Brain pericyte (primary cell): ENCODE results near the gene SAMD14.

Source experiments
- DNase-seq: peaks from one replicate; pipeline ENCODE4 v3.0.0-alpha.2; 2012; ENCODE audit warnings: low read depth, low spot score

Gene SAMD14

DNA sequence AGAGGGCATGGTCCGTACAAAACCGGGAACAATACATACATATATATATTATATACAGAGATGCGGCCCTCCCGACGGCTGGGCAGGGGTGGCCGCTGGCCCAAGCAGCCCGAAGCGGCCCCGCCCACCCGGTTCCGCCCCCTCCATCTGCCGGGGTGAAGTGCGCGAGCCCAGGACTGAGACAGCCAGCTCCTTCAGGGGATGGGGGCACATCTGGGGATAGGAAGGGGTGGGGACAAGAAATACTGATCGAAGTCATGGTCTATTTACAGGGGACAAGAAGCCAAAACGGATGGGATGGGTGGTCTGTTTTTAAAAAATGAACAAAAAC, 3.8 kb upstream of the SAMD14 start:
- no peak for DNase-seq

DNA sequence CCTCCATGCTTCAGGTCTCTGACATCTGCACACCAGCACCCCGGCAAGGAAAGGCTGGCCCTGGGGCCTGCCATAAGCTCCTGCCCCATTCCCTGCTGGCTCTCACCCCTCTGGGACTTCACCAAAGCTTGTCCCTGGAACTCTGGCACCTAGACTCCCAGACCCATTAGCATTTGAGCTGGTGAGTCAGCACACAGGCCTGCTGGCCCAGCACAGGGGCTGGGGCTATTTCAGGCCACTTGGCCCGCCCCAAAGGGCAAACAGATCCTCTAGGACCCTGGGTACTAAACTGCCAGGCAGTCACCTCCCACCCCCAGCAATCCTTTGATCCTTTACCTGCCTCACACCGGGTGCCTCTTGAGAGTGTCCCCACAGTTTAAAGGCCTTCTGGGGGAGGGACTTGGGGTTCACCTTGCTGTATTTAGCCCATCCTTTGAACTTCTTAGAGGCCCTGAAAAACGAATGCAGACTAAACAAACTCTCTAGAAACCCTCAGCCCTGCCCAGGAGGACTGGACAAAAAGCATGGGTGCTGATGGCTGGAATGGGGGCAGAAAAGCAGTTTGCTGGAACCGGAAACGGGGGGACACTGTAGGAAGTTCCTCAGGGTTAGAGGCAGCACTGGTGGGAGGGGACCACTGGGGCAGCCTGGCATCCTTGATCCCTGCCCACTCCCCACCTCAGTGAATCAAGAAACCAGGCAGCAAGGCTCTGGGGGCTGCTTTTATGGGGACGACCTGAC, 3.2 kb upstream of the SAMD14 start:
- DNase-seq, result no peak

DNA sequence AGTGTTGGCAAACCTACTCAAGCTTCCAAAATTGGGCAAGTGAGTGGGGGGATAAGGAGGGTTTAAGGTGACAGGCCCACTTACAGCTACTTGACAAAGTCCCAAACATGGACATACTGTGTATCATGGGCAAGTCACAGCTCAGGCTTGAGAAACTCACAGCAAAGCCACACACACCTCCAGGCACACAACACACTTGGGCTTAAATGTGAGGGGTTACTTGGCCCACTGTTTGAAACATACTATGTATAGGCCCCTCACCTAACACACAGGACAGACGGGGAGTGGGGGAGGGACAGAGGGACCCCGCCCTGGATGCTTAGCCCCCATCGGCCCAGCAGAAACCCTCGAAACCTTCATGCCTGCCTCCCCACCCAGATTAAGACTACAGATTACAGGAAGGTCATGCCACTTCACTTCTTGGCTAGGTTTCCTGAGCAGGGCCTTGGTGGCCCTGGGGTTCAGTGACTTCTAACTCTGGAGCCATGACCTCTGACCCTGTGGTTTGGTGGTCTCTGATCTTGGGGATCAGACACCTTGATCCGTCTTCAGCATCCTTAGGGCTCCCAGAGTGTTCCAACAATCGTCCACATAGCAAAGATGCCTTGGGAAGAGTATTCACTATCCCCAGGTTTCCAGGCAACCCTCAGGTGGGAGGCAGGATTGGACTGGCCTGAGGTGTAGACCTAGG, 2.3 kb upstream of the SAMD14 start:
- no peak for DNase-seq

DNA sequence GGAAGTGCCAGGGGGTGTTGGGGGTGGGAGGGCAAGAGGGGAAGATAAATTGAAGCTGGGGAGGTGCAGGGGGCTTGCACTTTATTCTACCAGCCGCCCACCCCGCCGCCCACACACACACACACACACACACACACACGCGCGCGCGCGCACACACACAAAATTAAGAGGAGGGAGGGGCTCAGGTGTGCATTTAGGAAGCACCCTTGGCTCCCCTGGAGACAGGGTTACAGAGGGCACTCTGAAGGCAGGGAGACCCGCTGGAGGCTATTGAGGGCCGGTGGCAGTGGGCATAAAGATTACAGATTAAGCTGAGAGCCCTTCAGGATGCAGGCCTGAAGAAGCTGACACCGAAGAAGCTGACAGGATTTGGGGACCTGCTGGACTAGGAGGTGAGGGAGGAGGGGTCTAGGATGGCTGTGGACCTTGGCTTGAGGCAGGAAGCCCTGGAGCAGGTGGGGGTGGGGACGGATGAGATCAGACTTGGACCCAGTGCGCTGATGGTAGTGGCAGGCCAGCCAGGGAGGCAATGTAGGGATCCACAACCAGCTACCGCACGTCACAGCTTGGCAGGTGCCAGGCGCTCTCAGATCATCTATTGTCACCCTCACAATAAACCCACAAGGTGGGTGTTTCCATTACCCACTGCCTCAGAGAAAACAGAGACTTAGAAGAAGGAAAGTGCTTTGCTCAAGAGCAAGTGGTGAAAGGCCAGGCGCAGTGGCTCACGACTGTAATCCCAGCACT, 772 bp upstream of the SAMD14 start:
- DNase-seq, result no peak

DNA sequence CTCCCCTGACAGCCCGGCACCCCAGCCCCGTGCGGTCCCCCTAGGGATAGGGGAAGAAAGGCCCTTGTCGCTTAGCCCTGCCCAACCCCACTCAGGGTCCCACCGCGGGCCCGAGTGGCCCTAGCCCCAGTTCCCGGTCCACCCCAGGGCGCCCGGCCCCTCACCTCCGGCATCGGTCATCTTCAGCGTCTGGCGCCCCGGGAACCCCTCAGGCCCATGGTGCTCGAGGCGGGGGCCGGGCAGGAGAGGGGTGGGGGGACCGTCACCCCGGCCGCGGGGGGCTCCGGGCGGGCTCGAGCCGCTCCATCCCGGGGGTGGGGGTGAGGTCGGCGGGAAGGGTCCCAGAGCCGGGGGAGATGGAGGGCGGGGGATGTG, 620 bp downstream of the SAMD14 start:
- no peak for DNase-seq

DNA sequence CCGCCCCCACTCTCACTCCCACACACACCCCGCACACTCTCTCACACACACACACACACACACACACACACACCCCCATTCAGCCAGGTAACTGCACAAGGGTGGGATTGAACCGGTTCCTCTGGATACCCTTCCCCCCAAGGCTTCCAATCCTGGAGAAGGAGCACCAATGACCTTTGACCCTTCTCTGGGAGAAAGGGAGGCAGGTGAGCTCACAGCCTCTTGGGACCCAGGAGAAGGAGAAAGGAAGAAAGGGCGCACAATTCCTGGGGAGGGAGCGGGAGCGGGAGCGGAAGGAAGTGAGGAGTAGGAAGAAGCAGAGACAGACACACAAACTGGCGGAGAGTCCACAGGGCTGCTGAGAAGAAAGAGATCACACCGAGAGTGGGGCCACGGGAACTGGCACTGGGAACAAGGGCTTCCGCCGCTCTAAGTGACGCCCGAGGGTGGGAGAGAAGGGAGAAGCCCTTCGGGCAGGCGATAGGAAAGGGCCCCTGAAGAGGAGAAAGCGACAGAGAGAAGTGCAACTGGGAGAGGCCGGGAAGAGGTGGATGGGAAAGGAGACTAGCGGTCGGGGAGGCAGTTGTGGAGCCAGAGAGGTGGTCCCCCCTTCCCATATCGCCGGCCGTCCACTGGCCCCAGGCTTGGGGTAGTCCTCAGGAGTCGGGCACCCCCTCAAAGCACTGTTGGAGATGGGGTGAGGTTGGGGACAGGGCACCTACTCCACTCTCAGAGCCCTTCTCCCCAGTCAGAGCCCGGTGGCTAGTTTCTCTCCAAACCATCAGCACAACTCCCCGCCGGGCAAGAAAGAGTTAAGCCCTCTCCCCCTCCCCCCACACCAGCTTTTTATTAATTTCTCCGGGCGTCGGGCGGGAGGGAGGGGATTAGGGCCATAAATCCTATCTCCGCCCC, 1.3 kb downstream of the SAMD14 start:
- no peak for DNase-seq

DNA sequence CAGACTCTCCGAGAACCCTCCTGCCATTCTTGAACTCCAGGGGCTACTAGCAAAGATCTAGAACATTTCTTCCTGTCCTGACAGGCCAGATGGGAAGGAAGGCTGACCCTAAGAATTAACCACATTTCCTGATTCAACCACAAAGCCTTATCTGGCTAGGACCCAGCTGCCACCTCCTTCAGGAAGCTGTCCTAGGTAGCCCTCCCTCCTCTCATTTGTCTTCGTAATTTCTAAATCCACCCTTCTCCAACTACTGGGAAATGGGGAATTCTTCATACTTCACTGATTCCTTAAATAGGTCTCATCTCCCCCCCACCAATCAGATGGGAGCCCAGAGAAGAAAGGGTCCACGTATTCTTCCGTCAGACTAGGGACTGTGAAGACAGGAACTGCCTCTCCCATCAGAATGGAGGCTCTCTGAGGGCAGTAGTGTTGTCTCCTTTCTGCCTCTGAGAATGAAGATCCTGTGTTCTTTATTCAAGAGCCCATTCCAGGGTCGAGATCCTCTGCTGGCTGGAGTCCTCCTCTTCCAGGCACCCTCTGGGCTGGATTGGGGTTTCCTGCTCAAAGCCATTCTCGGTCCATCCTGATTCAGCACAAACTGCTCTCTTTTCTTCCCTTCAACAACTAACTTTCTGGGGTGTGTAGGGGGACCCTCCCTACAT, 2.1 kb downstream of the SAMD14 start:
- no peak for DNase-seq

DNA sequence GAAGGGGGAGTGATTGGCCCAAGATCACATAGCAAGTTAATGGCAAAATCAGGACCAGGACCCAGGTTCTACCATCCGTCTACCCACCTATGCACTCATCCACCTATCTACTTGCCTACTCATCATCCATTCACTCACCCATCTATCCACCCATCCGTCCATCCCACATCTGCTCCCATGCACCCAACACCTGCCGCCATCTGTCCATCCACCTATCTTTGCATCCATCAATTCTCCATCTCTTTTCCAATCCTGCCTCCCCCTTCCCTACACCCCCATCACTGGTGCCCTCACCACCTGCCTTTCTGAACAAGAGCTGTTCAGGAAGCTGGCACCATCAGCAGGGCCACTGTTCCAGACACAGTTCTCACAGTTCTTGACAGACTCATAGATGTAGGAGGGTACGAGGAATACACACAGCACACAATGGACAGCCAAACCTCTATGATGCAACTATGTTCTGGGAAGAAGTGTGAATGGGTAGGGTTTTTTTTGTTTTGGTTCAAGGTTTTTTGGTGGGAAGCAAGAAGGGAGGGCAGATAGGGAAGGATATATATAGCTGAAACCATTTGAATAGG, 4.5 kb downstream of the SAMD14 start:
- no peak for DNase-seq

DNA sequence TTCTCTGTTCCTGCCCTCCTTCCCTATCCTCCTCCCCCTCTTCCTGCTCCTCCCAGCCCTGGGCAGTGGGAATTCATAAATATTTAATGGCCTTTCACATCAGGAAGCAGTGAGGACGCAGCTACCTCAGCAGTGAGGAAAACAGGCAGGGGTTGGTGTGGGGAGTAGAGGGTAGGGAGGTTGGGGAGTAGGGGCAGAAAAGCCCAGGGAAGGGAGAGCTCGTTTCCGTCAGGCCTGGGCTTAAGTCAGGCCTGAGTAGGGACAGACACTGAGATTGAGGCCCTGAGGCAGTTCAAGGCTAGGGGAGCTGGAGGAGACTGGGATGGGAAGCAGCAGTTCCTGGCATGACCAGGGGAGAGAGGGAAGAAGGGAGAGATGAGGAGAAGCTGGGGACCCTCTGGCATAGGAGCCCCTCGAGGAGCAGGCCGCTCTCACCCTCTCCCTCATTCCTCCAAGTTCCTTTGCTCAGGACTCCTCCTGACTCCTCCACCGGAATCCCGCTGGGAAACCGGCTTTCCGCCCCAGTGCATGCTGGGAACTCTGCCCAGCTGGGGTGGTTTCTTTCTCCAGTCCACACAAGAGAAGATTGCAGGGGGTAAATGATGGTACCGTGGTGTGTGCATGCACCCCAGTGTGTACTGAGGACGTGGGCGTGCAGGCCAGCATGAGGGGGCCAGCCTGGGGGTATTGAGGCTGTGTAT, 6.2 kb downstream of the SAMD14 start:
- no peak for DNase-seq

DNA sequence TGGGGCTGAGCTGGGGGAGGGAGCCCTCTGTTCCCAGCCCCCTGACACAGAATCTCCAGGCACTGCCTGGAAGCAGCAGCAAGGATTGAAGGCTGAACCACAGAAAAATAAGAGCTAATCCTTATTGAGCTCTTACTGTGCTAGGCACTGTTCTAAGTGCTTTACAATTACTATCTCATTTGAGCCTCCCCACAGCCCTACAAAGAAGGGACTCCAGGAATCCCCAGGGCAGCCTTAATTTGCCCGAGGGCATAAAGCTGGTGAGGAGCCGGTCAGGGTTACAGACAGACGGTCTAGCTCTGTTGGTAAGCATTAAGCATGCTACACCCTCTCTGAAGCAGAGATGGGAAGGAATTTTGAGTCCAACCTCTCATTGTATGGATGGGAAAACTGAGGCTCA, 7.0 kb downstream of the SAMD14 start:
- DNase-seq, result no peak

DNA sequence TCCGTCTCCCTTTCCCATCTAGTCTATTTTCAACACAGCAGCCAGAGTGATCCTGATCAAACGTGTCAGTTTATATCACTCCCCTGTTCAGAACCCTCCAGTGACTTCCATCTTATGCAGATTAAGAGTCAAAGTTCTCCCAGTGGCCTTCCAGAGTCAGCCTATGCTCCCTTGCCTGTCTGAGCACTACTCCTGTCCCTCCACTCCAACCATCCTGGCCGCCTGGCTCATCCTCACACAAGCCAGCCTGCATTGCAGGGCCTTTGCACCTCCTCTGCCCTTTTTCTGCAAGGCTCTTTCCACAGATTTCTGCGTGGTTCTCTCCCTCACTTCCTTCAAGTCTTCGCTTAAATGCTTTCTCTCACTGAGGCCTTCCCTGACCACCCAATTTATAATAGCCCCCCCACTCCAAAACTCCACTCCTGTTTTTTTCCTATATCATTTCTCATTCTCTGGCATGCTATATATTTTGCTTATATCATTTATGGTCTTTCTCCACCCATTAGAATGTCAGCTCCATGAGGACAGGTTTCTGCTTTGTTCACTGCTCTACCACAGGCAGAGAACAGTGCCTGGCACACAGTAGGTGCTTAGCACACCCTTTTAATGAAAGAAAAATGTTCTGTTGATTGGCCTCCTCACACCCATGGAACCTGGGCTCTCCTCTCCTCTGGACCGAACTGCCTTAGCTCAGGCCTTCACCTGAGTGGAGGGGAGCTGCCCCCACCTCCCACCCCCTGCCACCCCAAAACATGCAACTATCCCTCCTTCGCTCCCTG, 9.3 kb downstream of the SAMD14 start:
- DNase-seq, result no peak

DNA sequence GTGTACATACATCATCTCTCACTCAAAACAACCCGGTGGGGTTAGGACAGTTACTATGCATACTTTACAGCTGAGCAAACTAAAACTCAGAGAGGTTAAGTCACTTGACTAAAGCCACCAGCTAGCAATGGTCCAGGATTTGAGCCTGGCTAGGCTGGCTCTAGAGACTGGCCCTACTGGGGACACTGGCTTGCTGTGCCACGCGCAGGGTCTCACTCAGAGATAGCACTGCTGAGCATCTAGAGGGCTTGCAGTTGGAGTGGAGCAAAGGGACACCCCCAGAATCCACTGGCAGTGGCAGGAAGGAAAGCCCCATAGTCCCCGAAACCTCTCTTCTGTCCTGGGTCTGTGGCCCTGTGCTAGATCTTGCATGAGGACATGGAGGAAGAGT, 11.1 kb downstream of the SAMD14 start:
- DNase-seq, result no peak

DNA sequence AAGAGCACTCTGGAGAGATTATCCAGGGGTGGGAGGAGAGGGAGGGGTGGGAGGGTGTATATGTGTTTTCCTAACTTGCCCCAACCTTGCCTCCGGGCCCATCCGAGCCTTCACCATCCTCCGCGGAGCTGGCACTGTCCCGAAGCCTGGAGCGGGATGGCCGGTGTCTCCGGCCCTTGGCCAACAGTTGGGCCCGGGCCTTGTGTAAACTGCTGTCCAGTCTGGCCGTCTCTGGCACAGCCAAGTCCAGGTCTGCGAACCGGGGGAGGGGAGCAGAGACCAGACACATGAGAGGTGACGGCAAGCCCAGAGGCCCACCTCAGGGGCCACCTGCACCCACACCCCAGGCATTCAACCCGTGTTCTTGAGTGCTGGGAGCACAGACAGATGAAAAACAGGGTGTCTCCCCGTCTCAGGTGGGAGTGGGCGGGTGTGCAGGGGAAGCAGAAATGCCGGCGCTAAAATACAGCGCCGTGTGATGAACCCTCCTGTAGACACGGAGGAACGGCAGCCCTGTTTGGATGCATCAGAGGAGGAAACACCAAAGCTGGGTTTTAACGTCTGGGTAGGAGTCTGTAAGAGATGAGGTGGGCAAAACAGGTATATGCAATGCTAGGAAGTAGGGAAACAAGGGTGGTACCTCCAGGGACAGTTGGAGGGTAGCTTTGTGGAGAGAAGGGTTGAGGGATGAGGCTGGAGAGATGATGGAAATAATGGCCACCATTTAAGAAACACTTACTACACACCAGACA, 11.7 kb downstream of the SAMD14 start:
- no peak for DNase-seq

DNA sequence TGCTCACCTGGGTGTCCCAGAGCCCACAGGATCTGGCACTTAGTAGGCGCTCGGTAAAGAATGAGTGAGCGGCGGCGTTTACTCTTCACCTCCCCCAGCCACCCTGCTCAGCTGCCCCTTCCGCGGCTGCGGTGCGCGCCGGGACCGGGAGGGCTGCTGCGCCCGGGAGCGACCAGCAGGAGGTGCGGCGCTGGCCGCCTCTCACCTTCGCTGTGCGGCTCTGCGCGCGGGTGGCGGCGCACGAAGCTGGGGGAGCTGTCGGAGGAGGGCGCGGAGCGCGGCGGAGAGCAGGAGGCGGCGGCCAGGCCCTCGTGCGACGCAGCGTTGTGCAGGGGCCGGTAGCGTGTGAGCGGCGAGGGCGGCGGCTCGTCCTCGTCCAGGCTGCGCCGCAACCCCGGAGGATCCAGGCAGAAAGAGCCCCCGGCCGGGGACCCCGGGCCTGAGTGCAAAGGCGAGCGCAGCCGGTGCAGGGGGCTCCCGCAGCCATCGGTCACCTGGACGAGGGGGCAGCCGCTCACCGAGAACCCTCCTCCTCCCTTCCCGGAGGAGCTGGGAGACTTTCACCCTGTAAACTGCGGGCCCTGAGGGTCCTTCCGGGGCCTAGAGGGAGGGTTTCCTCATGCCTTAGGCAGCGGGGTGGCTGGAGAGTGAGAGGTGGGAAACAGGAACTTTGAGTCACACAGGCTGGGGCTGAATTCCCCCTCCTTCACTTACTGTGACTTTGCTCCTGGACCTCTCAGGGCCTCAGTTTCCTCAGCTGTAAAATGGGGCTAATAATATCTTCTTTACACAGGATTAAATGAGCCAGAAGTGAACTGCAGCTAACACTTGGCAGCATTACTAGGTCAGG, 12.5 kb downstream of the SAMD14 start:
- no peak for DNase-seq

DNA sequence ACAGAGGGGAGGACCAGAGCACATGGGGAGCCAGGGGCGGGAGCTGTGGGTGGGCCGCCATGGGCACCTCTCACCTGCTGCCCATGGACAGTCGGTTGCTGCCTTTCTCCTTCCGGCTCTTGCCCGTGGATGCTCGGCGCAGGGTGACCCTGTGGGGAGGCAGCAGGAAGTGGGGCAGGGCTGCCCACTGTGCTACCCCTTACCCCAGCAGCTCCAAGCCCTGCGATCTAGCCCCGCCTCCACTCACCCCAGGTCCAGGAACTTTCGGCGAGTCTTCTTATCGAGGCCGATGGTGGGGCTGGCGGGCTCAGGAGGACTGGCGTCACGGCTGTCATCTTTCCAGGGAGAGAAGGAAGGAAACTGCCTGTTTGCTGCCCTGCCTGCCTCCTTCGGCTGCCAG, 14.2 kb downstream of the SAMD14 start:
- DNase-seq, result no peak

DNA sequence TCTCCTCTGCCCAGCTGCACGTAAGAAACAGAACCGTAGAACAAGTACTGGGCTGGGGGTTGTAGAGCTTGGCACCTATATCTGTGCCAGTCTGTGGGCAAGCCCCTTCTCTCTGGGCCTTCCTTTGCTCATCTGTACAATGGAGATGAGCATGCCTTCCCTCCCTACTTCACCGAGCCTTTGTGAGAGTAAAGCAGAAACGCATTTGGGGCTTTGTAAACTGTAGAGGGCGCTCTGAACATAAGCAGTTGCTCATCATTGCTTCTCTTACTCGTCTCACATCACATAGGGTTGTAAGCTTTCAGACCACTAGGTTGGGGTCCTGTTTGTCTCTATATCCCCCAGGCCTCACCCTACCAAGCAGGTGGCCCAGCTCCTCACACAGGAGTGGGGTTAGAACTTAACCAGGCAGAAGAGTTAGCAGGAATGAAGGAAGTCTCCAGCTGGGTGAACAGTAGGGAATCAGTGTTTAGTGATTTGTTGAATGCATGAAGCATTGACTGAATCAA, 15.1 kb downstream of the SAMD14 start:
- no peak for DNase-seq

DNA sequence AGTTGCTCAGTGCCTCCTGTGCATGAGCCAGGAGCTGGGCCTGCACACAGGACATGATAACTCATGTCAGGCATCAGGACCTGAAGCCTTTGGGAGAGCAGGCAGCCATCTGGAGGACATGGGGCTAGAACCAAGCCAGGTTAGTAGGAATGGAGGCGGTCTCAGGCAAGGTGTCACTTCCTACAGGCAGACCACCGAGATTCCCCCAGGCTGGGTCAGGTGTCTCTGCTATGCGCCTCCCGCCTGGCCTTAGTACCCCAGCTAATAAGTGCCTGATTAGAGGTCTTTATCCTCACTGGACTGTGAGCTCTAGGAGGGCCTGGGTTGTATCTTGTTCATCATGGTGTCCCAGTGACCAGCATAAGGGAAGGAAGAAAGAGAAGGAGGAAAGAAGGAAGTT, 15.6 kb downstream of the SAMD14 start:
- DNase-seq, result no peak
